Motor neuron (in vitro differentiated cells): ENCODE data around the gene P4HA2. TPM values are rescaled to one million over a fixed set of nuclear protein-coding genes. Genes with fewer than 3 reads are reported as not detected.

Source experiments
- ATAC-seq, 8 experiments: fragments of 200-7000 bp; cut with Tn5 transposase; replicated peaks in 6 of 8; 2 replicates each; pipeline ENCODE4 v1.8.0; 2021; ENCODE audit warnings: mild to moderate bottlenecking in 8 of 8, moderate library complexity in 8 of 8
- H3K27ac ChIP-seq, 2 donors: fragments of 250-450 bp; sonication (Bioruptor Pico); 2 replicates each; pipeline ENCODE4 v1.9.0; 2021; ENCODE audit warnings: antibody characterized with exemption in 2 of 2, mild to moderate bottlenecking in 2 of 2, moderate library complexity in 1 of 2
- H3K4me1 ChIP-seq, 2 donors: fragments of 250-450 bp; sonication (Bioruptor Pico); replicated peaks in 1 of 2; 2 replicates each; pipeline ENCODE4 v1.6.1; 2021; ENCODE audit warnings: antibody characterized with exemption in 2 of 2, mild to moderate bottlenecking in 2 of 2, moderate library complexity in 1 of 2
- H3K4me3 ChIP-seq, 5 donors: fragments of 250-450 bp; sonication (Bioruptor Pico); 2 replicates each; pipeline ENCODE4 v1.9.0; 2021; ENCODE audit warnings: antibody characterized with exemption in 5 of 5, mild to moderate bottlenecking in 5 of 5, moderate library complexity in 4 of 5
- WGBS, 10 experiments: fragments of 450-650 bp; shearing (Covaris generic); methylation state at CpG; one replicate each; pipeline ENCODE4 v1.0.0; 2022; 5-methylcytosine and 5-hydroxymethylcytosine counted together
- in situ Hi-C, 9 experiments: fragments of 400-800 bp; cut with MboI; loops; one replicate each; pipeline ENCODE4 v1.15.0; 2021; ENCODE audit warnings: low sequenced_read_pairs in 9 of 9, low pct_unique_long_range_greater_than_20kb in 2 of 9; ENCODE audit not compliant: unreplicated experiment in 9 of 9
- total RNA-seq, 8 experiments: library from RNA; unstranded; fragments of 300-600 nt; gene quantifications; 2 replicates each; pipeline versions ENCODE4 v1.2.3 to v1.2.4, GENCODE V29; 2022

The P4HA2 gene
- total RNA-seq = 10 to 100 TPM in 5 of 8 experiments, 1 to 10 TPM in 3; 4.6 to 85.2 (median 34.2) TPM

GRCh38 chr5:132227485-132228240, at the start of gene P4HA2:
P4HA2 (minus strand) TSS chr5:132227853; CDS start chr5:132218626, 9,227 bp downstream.
- H3K4me3 ChIP-seq = peak within 1 kb of the TSS; percentile 63 to 83 (median 72)
- WGBS, 10 experiments = 0% methylated on average over 3 to 11 of the region's 92 CpGs; no CpG with 5 or more reads in 8 of the 10 experiments
- in situ Hi-C loops = no loop called here
- peaks cover 35 to 36% of the 10 kb centered on the region in 2 donors for H3K4me1 ChIP-seq
- peak; percentile 76 to 90 (median 77) for ATAC-seq
- H3K27ac ChIP-seq = peak within 1 kb of the TSS; percentile 69 to 81

- ATAC-seq = no peak
These were observed 49.6 kb upstream of the P4HA2 start for GRCh38 chr5:132277256-132277655.

GRCh38 chr5:132275367-132276220, 47.9 kb upstream of the P4HA2 start:
- Histone ChIP-seq H3K4me3 (no peak overlapping the region), H3K4me1 (peaks cover 3 to 8% of the 10 kb centered on the region in 2 donors), H3K27ac (no peak overlapping the region)
- in situ Hi-C loops = no loop called here
- WGBS, 10 experiments = 28 to 100% (median 76%) methylated on average over 1 to 3 of the region's 5 CpGs; no CpG with 5 or more reads in 2 of the 10 experiments
- no peak for ATAC-seq

More at GRCh38 chr5:132277256-132277655, 49.6 kb upstream of the P4HA2 start:
- Histone ChIP-seq H3K27ac (no peak overlapping the region), H3K4me1 (peaks cover 3 to 8% of the 10 kb centered on the region in 2 donors), H3K4me3 (no peak overlapping the region)
- in situ Hi-C loops = no loop called here
- 78 to 100% (median 94%) methylated on average over 1 to 4 of the region's 6 CpGs; no CpG with 5 or more reads in 4 of the 10 experiments for WGBS, 10 experiments

- in situ Hi-C loops = no loop called here
These were observed 46.6 kb upstream of the P4HA2 start for GRCh38 chr5:132274050-132274792.

GRCh38 chr5:132273631-132274030, 46.0 kb upstream of the P4HA2 start:
- H3K27ac ChIP-seq = no peak overlapping the region
- in situ Hi-C loops = no loop called here
- H3K4me3 ChIP-seq = no peak overlapping the region
- H3K4me1 ChIP-seq = peaks cover 13 to 18% of the 10 kb centered on the region in 2 donors
- ATAC-seq = no peak
- WGBS, 10 experiments = 50 to 91% (median 85%) methylated on average over 1 to 2 of the region's 2 CpGs; no CpG with 5 or more reads in 2 of the 10 experiments

More at GRCh38 chr5:132274050-132274792, 46.6 kb upstream of the P4HA2 start:
- no peak for ATAC-seq
- H3K27ac ChIP-seq = no peak overlapping the region
- WGBS, 10 experiments = 80 to 100% (median 97%) methylated on average over 1 to 5 of the region's 14 CpGs; no CpG with 5 or more reads in 6 of the 10 experiments
- no peak overlapping the region for H3K4me3 ChIP-seq
- H3K4me1 ChIP-seq = peaks cover 8 to 12% of the 10 kb centered on the region in 2 donors

GRCh38 chr5:132272311-132273210, 44.9 kb upstream of the P4HA2 start:
- Histone ChIP-seq H3K27ac (no peak overlapping the region), H3K4me3 (no peak overlapping the region), H3K4me1 (peaks cover 10 to 14% of the 10 kb centered on the region in 2 donors)
- in situ Hi-C loops = no loop called here
- 46 to 93% (median 83%) methylated on average over 3 to 14 of the region's 37 CpGs; no CpG with 5 or more reads in 2 of the 10 experiments for WGBS, 10 experiments
- peak in 5 of 8 experiments; percentile 4 to 48 (median 39) for ATAC-seq

DNA sequence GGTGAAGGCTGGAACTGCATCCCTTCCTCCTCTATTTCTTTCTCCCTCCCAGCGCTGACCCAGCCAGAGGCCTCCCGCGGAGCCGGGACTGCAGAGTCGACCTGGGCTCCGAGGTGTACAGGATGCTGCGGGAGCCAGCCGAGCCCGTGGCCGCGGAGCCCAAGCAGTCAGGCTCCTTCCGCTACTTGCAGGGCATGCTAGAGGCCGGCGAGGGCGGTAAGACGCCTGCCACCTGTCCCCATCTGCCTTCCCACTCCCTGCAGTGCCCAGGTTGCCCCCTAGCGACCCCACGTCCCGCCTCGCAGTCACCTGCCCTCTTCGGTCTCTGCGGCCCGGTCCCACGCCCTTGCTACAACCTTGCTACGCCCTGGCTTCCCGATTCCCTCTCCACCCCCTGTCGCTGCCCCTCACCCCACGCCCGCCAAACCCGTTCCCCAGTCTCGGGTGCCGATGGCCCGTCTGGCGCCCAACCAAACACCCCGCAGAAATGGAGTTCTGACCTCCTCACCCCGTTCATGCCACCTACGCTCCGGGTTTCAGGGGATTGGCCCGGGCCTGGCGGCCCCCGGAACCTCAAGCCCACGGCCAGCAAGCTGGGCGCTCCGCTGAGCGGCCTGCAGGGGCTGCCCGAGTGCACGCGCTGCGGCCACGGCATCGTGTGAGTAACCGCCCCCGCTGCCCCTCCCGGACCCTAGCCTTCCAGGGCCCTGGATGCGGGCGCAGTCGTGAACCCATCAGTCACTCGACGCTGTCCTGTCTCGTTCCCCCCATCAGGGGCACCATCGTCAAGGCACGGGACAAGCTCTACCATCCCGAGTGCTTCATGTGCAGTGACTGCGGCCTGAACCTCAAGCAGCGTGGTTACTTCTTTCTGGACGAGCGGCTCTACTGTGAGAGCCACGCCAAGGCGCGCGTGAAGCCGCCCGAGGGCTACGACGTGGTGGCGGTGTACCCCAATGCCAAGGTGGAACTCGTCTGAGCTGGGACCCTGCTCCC, 43.9 kb upstream of the P4HA2 start:
- peaks cover 10 to 14% of the 10 kb centered on the region in 2 donors for H3K4me1 ChIP-seq
- ATAC-seq = no peak
- H3K4me3 ChIP-seq = no peak overlapping the region
- in situ Hi-C loops = no loop called here
- 60 to 100% (median 98%) methylated on average over 1 to 16 of the region's 77 CpGs; no CpG with 5 or more reads in 3 of the 10 experiments for WGBS, 10 experiments
- H3K27ac ChIP-seq = no peak overlapping the region

DNA sequence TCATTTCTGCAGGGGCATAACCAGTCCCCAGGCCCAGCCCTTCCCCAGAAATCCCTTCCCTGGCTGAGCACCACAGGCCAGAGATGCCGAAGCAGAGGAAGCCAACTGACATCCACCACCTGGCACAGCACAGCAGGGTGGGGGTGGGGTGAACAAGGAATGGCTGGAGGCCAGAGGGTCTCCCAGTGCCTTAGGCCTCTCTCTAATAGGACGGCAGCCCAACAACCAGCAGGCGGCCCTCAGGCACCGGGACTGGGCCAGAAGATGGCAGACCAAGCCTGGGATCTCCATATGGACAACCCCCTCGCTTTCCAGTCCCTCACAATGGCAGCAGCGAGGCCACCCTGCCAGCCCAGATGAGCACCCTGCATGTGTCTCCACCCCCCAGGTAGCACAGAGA, 43.1 kb upstream of the P4HA2 start:
- Histone ChIP-seq H3K4me3 (no peak overlapping the region), H3K27ac (no peak overlapping the region), H3K4me1 (peaks cover 14 to 20% of the 10 kb centered on the region in 2 donors)
- in situ Hi-C loops = no loop called here
- ATAC-seq = no peak
- 95 to 100% methylated on average over 1 to 4 of the region's 6 CpGs; no CpG with 5 or more reads in 8 of the 10 experiments for WGBS, 10 experiments

DNA sequence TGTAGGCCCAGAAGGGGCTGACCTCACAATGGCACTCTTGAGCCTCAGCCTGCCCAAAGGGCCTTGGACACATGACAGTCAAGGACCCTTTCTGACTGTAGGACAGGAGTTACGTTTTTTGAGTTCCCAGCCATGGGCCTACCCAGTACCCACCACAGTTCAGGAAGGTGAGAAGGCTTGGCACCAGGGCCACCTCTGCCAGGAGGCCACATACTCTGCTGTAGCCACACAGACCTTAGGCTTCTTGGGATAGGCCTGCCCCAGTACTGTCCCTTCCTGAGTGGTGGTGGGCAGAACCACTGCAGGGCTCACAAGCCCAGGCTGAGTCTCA, 42.6 kb upstream of the P4HA2 start:
- in situ Hi-C loops = no loop called here
- Histone ChIP-seq H3K4me1 (peaks cover 15 to 24% of the 10 kb centered on the region in 2 donors), H3K27ac (no peak overlapping the region)

DNA sequence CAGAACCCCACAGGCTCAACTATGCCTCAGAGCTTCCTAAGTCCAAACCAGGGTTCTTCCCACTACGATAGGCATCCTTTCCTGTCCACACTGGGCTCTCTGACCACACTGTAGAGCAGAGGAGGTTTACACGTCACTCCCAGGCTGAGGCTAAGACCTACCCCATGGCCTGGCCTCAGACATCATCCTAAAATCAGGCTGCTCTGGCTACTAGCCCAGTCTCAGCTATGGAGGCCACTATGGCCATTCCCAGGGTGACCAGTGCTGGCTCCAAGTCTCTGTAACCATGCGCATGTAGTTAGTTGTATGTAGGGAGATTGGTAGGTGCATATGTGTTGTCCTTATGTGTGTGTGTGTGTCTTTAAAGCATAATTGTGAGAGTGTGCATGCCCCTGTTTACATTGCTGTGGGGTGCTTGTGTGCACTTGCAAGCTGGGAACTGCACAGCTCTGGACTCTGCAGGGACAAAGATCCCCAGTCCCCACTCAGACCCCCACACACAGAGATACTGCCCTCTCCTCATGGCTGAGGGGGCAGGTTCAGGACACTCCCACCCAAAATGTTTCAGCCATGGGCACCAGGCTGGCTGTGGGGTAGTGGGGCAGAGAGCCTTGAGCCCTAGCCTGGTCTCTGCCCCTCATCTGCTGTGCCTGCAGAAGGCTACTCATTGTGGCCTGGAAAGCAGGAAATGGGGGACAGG, 42.1 kb upstream of the P4HA2 start:
- H3K4me3 ChIP-seq = no peak overlapping the region
- ATAC-seq = peak in 2 of 8 experiments; percentile 3 to 5
- peaks cover 15 to 29% of the 10 kb centered on the region in 2 donors for H3K4me1 ChIP-seq
- peak overlapping the region in 1 of 2 donors; percentile 17 for H3K27ac ChIP-seq
- in situ Hi-C loops = no loop called here
- whole genome bisulfite sequencing, 10 experiments = no CpG with 5 or more reads among the region's 3 CpGs

More for the DNA sequence above, 42.6 kb upstream of the P4HA2 start:
- 100% methylated on average over 1 of the region's 1 CpG; no CpG with 5 or more reads in 7 of the 10 experiments for WGBS, 10 experiments
- H3K4me3 ChIP-seq = no peak overlapping the region
- ATAC-seq = no peak
